Lung (tissue), 12 donors: ENCODE data around the gene CATSPERZ. TPM values are rescaled to one million over a fixed set of nuclear protein-coding genes. Genes with fewer than 3 reads are reported as not detected.
"Not testable (repeated sequence)": the region's sequence is repeated elsewhere in the genome, so short reads cannot be mapped to it uniquely, and the experiment has no call there.

Experiments used
- ATAC-seq: fragments of 200-7000 bp; cut with Tn5 transposase; one replicate; pipeline ENCODE4 v1.9.1; 2020; ENCODE audit warnings: moderate number of reproducible peaks; ENCODE audit not compliant: insufficient read depth, low FRiP score
- DNase-seq, 3 donors: peaks; one replicate each; pipeline ENCODE4 v3.0.0-alpha.2; 2013 to 2017
- H3K27ac ChIP-seq, 2 donors: one replicate each; pipeline ENCODE4 v1.5.1; 2013; ENCODE audit warnings: mild to moderate bottlenecking in 2 of 2, moderate library complexity in 2 of 2, control low read depth in 1 of 2, inconsistent platforms in 1 of 2, low read depth in 1 of 2, low read length in 1 of 2
- H3K27me3 ChIP-seq, 3 donors: one replicate each; pipeline ENCODE4 v1.5.1; 2013; ENCODE audit warnings: low read length in 2 of 3; ENCODE audit not compliant: control insufficient read depth in 3 of 3, insufficient read depth in 3 of 3
- H3K36me3 ChIP-seq, 4 donors: one replicate each; pipeline ENCODE4 v1.5.1; 2013; ENCODE audit warnings: low read length in 4 of 4, mild to moderate bottlenecking in 1 of 4, moderate library complexity in 1 of 4; ENCODE audit not compliant: control insufficient read depth in 4 of 4, insufficient read depth in 4 of 4
- H3K4me1 ChIP-seq, 5 donors: one replicate each; pipeline ENCODE4 v1.5.1; 2013; ENCODE audit warnings: low read length in 5 of 5, mild to moderate bottlenecking in 2 of 5, moderate library complexity in 1 of 5; ENCODE audit not compliant: control insufficient read depth in 5 of 5, insufficient read depth in 5 of 5
- H3K4me3 ChIP-seq: one replicate; pipeline ENCODE4 v1.5.1; 2013; ENCODE audit warnings: mild to moderate bottlenecking, control low read depth, moderate library complexity
- H3K9ac ChIP-seq, 2 donors: one replicate each; pipeline ENCODE4 v1.5.1; 2013; ENCODE audit warnings: low read length in 2 of 2, control low read depth in 1 of 2; ENCODE audit not compliant: insufficient read depth in 1 of 2
- H3K9me3 ChIP-seq, 4 donors: one replicate each; pipeline ENCODE4 v1.5.1; 2013; ENCODE audit warnings: low read length in 3 of 4, mild to moderate bottlenecking in 1 of 4, moderate library complexity in 1 of 4; ENCODE audit not compliant: control insufficient read depth in 4 of 4, insufficient read depth in 3 of 4
- CTCF ChIP-seq: IDR thresholded peaks from 2 replicates; pipeline ENCODE4 v1.5.1; 2012; ENCODE audit warnings: mild to moderate bottlenecking; ENCODE audit errors: control extremely low read depth, extremely low read depth
- WGBS, 2 donors: extraction: QIAGEN DNeasy Blood & Tissue Kit; methylation state at CpG; one replicate each; pipeline ENCODE4 v1.1.7; 2013; 5-methylcytosine and 5-hydroxymethylcytosine counted together
- polyA plus RNA-seq, 2 donors: library from polyadenylated mRNA; stranded (reverse); fragments of 200-250 nt; gene quantifications; one replicate each; pipeline ENCODE4 v1.2.1, GENCODE V29; 2013
- total RNA-seq, 2 donors: library from RNA; depleted of rRNA in 1 of 2; stranded (reverse); fragments of >200 nt in 1 of 2; gene quantifications; one replicate each; pipeline ENCODE4 v1.2.1, GENCODE V29; 2014 to 2021
- donor health status: control.
- donor health status: control.
- donor health status: Bipolar disorder and iron deficiency.
- donor health status: healthy.
- donor health status: DM: yes; HTN: yes; CAD: no.

CATSPERZ gene
- total and polyA plus RNA-seq, 4 donors = 0.31 to 0.98 (median 0.67) TPM; not detected in 1

GRCh38 chr11:64321533-64321932, 21.4 kb downstream of the CATSPERZ start:
- Histone ChIP-seq H3K27ac (peak overlapping the region in 1 of 2 donors; percentile 80), H3K27me3 (no peaks in the 10 kb centered on the region), H3K4me1 (peaks cover 0 to 15% (median 3%) of the 10 kb centered on the region in 5 donors), H3K36me3 (peaks cover 0 to 19% (median 0%) of the 10 kb centered on the region in 4 donors), H3K9ac (no peak overlapping the region), H3K4me3 (no peak overlapping the region), H3K9me3 (no peaks in the 10 kb centered on the region)
- peak in 2 of 3 donors; percentile 32 to 59 for DNase-seq
- no peak for TF ChIP-seq CTCF
- 78 to 92% methylated on average over 5 of the region's 5 CpGs for WGBS, 2 donors
- ATAC-seq = no peak

GRCh38 chr11:64322925-64323260, 22.7 kb downstream of the CATSPERZ start:
- Histone ChIP-seq H3K9ac (no peak overlapping the region), H3K9me3 (no peaks in the 10 kb centered on the region), H3K27me3 (no peaks in the 10 kb centered on the region), H3K36me3 (peaks cover 0 to 19% (median 0%) of the 10 kb centered on the region in 4 donors), H3K4me3 (no peak overlapping the region), H3K27ac (peak overlapping the region in 1 of 2 donors; percentile 85), H3K4me1 (peaks cover 0 to 15% (median 3%) of the 10 kb centered on the region in 5 donors)
- no peak for ATAC-seq
- WGBS, 2 donors = 73 to 84% methylated on average over 7 of the region's 7 CpGs
- DNase-seq = no peak
- TF ChIP-seq CTCF = no peak

GRCh38 chr11:64323373-64323772, 23.2 kb downstream of the CATSPERZ start:
- ATAC-seq = no peak
- Histone ChIP-seq H3K27ac (peak overlapping the region in 1 of 2 donors; percentile 85), H3K36me3 (peaks cover 0 to 19% (median 0%) of the 10 kb centered on the region in 4 donors), H3K9me3 (no peaks in the 10 kb centered on the region), H3K27me3 (no peaks in the 10 kb centered on the region), H3K4me1 (peaks cover 0 to 15% (median 3%) of the 10 kb centered on the region in 5 donors), H3K4me3 (no peak overlapping the region), H3K9ac (no peak overlapping the region)
- WGBS, 2 donors = 63 to 66% methylated on average over 5 of the region's 5 CpGs
- no peak for DNase-seq
- TF ChIP-seq CTCF = no peak

GRCh38 chr11:64323984-64324383, 23.8 kb downstream of the CATSPERZ start:
- not testable (repeated sequence) for H3K9me3 ChIP-seq, H3K27me3 ChIP-seq, H3K9ac ChIP-seq, H3K4me3 ChIP-seq, ATAC-seq, DNase-seq
- Histone ChIP-seq H3K36me3 (peaks cover 0 to 19% (median 0%) of the 10 kb centered on the region in 4 donors), H3K27ac (peak overlapping the region in 1 of 2 donors; percentile 51), H3K4me1 (peaks cover 0 to 12% (median under 1%) of the 10 kb centered on the region in 5 donors)
- WGBS, 2 donors = 84 to 88% methylated on average over 4 of the region's 4 CpGs
